Stomach smooth muscle (tissue), 2 donors: ENCODE results near the gene MMP25.

ENCODE experiments used
- H3K27ac ChIP-seq: one replicate; pipeline ENCODE4 v1.7.0; 2013; ENCODE audit warnings: mild to moderate bottlenecking, low read length, inconsistent platforms
- H3K27me3 ChIP-seq, 2 donors: one replicate each; pipeline ENCODE4 v1.7.0; 2013; ENCODE audit warnings: low read length in 2 of 2; ENCODE audit not compliant: insufficient read depth in 2 of 2, control insufficient read depth in 1 of 2
- H3K36me3 ChIP-seq, 2 donors: one replicate each; pipeline ENCODE4 v1.7.0; 2013; ENCODE audit warnings: low read length in 2 of 2; ENCODE audit not compliant: control insufficient read depth in 2 of 2, insufficient read depth in 2 of 2
- H3K4me1 ChIP-seq: one replicate; pipeline ENCODE4 v1.7.0; 2013; ENCODE audit warnings: low read length; ENCODE audit not compliant: control insufficient read depth, insufficient read depth
- H3K4me3 ChIP-seq, 2 donors: one replicate each; pipeline ENCODE4 v1.7.0; 2013; ENCODE audit warnings: low read length in 2 of 2
- H3K9ac ChIP-seq, 2 donors: one replicate each; pipeline ENCODE4 v1.7.0; 2013; ENCODE audit warnings: low read length in 2 of 2, mild to moderate bottlenecking in 1 of 2
- H3K9me3 ChIP-seq, 2 donors: one replicate each; pipeline ENCODE4 v1.7.0; 2013; ENCODE audit warnings: low read length in 2 of 2; ENCODE audit not compliant: control insufficient read depth in 2 of 2
- donor health status: healthy.
- donor health status: Pancreatic carcinoma.

MMP25 gene

DNA sequence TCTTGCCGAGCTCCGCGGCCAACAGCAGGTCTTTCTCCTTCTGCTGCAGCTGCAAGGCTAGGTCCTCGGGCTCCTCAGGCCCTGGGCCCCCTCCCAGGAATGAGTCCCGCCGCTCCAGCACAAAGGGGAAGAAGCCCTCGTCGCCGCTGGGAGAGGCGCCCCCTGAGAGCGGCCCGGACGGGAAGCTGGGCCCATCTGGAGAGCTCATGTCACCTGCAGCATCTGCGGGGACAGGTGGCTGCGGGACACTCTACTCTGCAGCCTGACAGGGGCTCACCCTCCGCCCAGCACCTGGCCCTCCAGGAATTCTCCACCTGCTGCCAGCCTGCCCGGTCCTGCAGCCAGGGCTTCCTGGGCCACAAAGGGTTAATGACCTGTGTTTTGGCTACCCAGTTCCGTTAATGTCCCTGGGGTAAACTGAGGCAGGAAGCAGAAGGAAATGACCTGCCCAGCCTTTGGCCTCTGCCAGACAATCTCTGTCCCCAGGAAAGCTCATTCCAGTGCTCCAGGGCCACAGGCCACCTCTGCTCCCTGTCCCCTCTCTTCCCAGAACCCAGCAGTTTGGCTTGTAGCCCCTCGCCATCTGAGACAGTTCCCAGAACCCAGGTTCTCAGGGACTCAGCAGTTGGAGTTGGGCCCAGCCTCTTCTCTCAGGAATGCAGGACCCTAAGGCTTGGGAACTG, 10.9 kb upstream of the MMP25 start:
- H3K27me3 ChIP-seq, result peaks cover 60 to 71% of the 10 kb centered on the region in 2 donors
- no peaks in the 10 kb centered on the region for H3K9me3 ChIP-seq
- no peaks in the 10 kb centered on the region for H3K36me3 ChIP-seq
- no peaks in the 10 kb centered on the region for H3K4me1 ChIP-seq
- H3K27ac ChIP-seq, result no peak overlapping the region
- no peak overlapping the region for H3K4me3 ChIP-seq
- H3K9ac ChIP-seq, result no peak overlapping the region

DNA sequence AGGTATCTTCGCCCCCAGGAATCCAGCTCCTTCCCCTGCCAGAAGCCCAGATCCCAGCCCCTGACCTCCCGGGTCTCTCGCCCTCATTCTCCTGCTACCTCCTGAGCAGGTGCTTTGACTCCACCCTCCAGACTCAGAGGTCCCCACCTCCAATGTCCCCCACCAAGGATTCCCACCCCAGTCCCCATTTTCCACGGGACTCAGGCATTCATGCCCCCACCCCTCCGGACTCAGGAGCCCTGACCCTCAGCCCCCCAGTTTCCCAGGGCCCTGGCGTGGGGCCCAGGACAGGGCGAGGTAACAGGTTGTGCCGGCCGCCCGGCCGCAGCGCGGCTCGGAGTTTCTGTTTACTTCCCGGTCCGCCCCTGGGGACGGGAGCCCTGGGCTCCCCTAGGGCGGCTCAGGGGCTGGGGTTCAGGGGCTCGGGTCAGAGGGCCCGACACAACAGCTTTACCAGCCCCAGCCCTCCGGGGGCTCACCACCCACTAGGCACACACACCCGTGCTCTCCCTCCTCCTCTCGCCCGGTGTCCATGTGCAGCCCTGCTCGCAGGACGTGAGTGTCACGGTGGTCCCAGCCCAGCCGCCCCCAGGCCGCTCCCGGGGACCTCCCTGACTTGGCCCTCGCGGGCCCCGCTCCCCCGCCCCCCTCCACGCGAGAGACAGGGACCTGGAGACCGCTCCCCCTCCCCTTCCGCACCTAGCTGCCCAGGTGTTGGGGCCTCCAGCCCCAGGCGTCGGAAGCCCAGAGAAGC, 10.2 kb upstream of the MMP25 start:
- H3K4me3 ChIP-seq, result no peak overlapping the region

GRCh38 chr16:3036726-3037315, 9.5 kb upstream of the MMP25 start, which contains the start of gene BICDL2:
Gene BICDL2 (minus strand): TSS chr16:3036944. CDS start chr16:3035496, 1,448 bp downstream.
- peaks cover 48 to 60% of the 10 kb centered on the region in 2 donors for H3K27me3 ChIP-seq
- no peak within 1 kb of the TSS for H3K4me3 ChIP-seq
- H3K4me1 ChIP-seq, result no peaks in the 10 kb centered on the region
- no peak within 1 kb of the TSS for H3K9ac ChIP-seq
- H3K27ac ChIP-seq, result no peak within 1 kb of the TSS
- no peaks in the 10 kb centered on the region for H3K9me3 ChIP-seq
- H3K36me3 ChIP-seq, result no peaks in the 10 kb centered on the region

More for the DNA sequence above, 10.2 kb upstream of the MMP25 start:
- no peak overlapping the region for H3K9ac ChIP-seq
- H3K9me3 ChIP-seq, result no peaks in the 10 kb centered on the region
- H3K36me3 ChIP-seq, result no peaks in the 10 kb centered on the region
- no peaks in the 10 kb centered on the region for H3K4me1 ChIP-seq
- H3K27me3 ChIP-seq, result peaks cover 53 to 64% of the 10 kb centered on the region in 2 donors
- no peak overlapping the region for H3K27ac ChIP-seq

DNA sequence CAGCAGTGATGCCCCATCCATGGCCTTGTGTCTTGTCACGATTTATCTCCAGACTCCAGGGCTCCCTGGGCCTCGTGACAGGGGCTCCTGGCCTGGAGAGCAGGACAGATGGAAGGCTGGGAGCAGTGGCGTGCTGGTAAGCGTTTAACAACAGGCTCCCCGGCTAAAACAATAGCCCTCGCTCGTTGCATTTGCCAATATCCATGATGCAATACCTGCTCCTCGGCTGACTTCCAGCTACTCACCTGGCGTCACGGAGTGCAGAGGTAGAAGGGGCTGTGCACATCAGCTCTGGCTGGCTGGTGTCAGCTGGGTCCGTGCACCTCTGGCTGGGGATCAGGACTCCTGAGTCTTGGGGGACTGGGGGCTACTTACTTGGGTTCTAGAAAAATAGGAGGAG, 8.1 kb upstream of the MMP25 start:
- H3K9me3 ChIP-seq, result no peaks in the 10 kb centered on the region
- H3K9ac ChIP-seq, result no peak overlapping the region
- H3K27me3 ChIP-seq, result peaks cover 44 to 57% of the 10 kb centered on the region in 2 donors
- H3K4me1 ChIP-seq, result no peaks in the 10 kb centered on the region
- H3K27ac ChIP-seq, result no peak overlapping the region
- H3K4me3 ChIP-seq, result no peak overlapping the region
- H3K36me3 ChIP-seq, result no peaks in the 10 kb centered on the region

GRCh38 chr16:3038896-3039295, 7.5 kb upstream of the MMP25 start:
- Histone ChIP-seq H3K4me1 (no peaks in the 10 kb centered on the region), H3K4me3 (no peak overlapping the region), H3K9ac (no peak overlapping the region), H3K36me3 (no peaks in the 10 kb centered on the region), H3K27me3 (peaks cover 45 to 55% of the 10 kb centered on the region in 2 donors), H3K9me3 (no peaks in the 10 kb centered on the region), H3K27ac (no peak overlapping the region)

- Histone ChIP-seq H3K4me3 (no peak overlapping the region), H3K9me3 (no peaks in the 10 kb centered on the region), H3K27me3 (peaks cover 41 to 53% of the 10 kb centered on the region in 2 donors), H3K9ac (no peak overlapping the region), H3K4me1 (peaks cover 15% of the 10 kb centered on the region), H3K36me3 (no peaks in the 10 kb centered on the region), H3K27ac (no peak overlapping the region)
Observed at GRCh38 chr16:3042376-3042775, 4.0 kb upstream of the MMP25 start.

DNA sequence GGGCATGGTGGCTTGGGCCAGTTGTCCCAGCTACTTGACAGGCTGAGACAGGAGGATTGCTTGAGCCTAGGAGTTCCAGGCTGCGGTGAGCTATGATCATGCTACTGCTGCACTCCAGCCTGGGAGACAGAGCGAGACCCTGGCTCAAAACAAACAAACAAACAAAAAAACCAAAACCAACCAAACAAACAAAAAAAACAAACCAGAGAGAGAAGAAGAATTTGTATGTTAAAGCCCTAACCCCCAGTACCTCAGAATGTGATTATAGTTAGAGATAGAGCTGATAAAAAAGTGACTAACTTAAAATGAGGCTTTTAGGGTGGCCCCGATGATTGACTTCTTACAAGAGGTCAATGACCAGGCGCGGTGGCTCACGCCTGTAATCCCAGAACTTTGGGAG, 1.7 kb upstream of the MMP25 start:
- Histone ChIP-seq H3K9me3 (no peaks in the 10 kb centered on the region), H3K27me3 (peaks cover 23 to 48% of the 10 kb centered on the region in 2 donors), H3K9ac (no peak overlapping the region), H3K4me1 (peaks cover 15% of the 10 kb centered on the region), H3K4me3 (no peak overlapping the region), H3K27ac (no peak overlapping the region), H3K36me3 (no peaks in the 10 kb centered on the region)

DNA sequence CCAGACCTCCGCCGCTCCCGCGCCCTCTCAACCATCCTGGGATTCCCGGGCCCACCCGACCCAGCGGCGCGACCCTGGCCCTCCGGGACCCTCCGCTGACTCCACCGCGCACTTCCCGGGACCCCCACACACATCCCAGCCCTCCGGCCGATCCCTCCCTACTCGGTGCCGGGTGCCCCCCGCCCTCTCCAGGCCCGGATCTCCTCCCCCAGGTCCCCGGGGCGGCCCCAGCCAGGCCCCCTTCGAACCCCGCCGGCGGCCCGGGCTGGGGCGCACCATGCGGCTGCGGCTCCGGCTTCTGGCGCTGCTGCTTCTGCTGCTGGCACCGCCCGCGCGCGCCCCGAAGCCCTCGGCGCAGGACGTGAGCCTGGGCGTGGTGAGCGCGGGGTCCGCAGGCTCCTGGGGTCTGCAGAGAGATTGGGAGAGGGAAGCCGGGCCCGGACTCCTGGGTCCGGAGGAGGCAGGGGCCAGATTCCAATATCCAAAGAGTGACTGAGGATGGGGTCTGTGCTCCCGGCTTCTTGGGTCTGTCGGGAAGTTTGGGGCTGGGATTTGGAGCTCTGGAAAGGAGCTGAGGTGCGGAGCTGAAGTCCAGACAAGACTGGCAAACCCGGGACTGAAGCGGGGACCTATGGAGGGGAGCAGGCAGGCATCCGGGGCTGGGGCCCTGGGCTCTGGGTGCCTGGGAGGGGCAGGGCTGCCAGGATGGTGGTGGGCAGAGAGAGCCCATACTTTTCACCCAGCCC, 453 bp downstream of the MMP25 start:
- H3K4me1 ChIP-seq, result peaks cover 15% of the 10 kb centered on the region
- peaks cover 23 to 53% of the 10 kb centered on the region in 2 donors for H3K27me3 ChIP-seq
- no peaks in the 10 kb centered on the region for H3K9me3 ChIP-seq
- no peaks in the 10 kb centered on the region for H3K36me3 ChIP-seq
- H3K27ac ChIP-seq, result no peak overlapping the region
- H3K9ac ChIP-seq, result no peak overlapping the region
- no peak overlapping the region for H3K4me3 ChIP-seq

DNA sequence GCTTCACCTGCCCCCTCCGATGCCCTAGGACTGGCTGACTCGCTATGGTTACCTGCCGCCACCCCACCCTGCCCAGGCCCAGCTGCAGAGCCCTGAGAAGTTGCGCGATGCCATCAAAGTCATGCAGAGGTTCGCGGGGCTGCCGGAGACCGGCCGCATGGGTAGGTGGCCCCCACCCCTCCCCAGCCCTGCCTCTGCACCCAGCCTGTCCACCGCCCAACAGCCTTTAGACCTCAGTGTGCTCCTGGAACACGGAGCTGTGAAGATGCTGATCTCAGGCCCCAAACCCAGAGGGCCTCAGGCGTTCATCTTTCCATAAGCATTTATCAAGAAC, 993 bp downstream of the MMP25 start:
- peaks cover 21 to 53% of the 10 kb centered on the region in 2 donors for H3K27me3 ChIP-seq
- H3K4me3 ChIP-seq, result no peak overlapping the region
- peaks cover 15% of the 10 kb centered on the region for H3K4me1 ChIP-seq
- no peak overlapping the region for H3K27ac ChIP-seq
- H3K9ac ChIP-seq, result no peak overlapping the region
- no peaks in the 10 kb centered on the region for H3K36me3 ChIP-seq
- H3K9me3 ChIP-seq, result no peaks in the 10 kb centered on the region

DNA sequence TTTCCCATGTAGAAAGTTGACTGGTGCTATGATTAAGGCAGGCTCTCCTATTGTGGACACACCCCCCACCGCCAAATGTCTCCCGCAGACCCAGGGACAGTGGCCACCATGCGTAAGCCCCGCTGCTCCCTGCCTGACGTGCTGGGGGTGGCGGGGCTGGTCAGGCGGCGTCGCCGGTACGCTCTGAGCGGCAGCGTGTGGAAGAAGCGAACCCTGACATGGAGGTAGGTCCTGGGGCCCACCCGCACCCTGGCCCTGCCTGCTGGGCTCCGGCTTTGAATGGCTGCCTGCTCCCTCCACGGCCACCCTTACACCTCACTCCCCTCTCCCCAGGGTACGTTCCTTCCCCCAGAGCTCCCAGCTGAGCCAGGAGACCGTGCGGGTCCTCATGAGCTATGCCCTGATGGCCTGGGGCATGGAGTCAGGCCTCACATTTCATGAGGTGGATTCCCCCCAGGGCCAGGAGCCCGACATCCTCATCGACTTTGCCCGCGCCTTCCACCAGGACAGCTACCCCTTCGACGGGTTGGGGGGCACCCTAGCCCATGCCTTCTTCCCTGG, 3.6 kb downstream of the MMP25 start:
- H3K4me1 ChIP-seq, result peaks cover 15% of the 10 kb centered on the region
- peaks cover 7 to 35% of the 10 kb centered on the region in 2 donors for H3K27me3 ChIP-seq
- H3K27ac ChIP-seq, result no peak overlapping the region
- no peaks in the 10 kb centered on the region for H3K36me3 ChIP-seq
- no peaks in the 10 kb centered on the region for H3K9me3 ChIP-seq
- H3K4me3 ChIP-seq, result no peak overlapping the region
- no peak overlapping the region for H3K9ac ChIP-seq
